HepG2 (cell line): ENCODE measurements around the gene PACS1. TPM values are rescaled to one million over a fixed set of nuclear protein-coding genes. Genes with fewer than 3 reads are reported as not detected.

ENCODE experiments used
- HMGA1 ChIP-seq: sonication (generic); formaldehyde crosslinking; conservative IDR thresholded peaks from 2 replicates; pipeline ENCODE4 v1.4.0; 2020; ENCODE audit warnings: missing genetic modification reagents
- HNRNPUL1 ChIP-seq: fragments of 200-400 bp; formaldehyde crosslinking; IDR thresholded peaks from 2 replicates; pipeline ENCODE4 v1.6.1; 2017; ENCODE audit warnings: low read depth, mild to moderate bottlenecking, low read length, moderate library complexity
- KAT8 ChIP-seq: IDR thresholded peaks from 2 replicates; pipeline ENCODE4 v1.6.1; 2016; ENCODE audit warnings: missing genetic modification reagents, missing compliant biosample characterization
- KDM2A ChIP-seq: sonication (generic); formaldehyde crosslinking; IDR thresholded peaks from 2 replicates; pipeline ENCODE4 v1.4.0; 2020; ENCODE audit warnings: low read depth, missing genetic modification reagents, borderline replicate concordance
- KLF15 ChIP-seq: sonication (generic); formaldehyde crosslinking; IDR thresholded peaks from 2 replicates; pipeline ENCODE4 v1.8.1; 2023; ENCODE audit warnings: borderline replicate concordance, mild to moderate bottlenecking, inconsistent platforms, missing genetic modification reagents, mixed read lengths
- NCOA2 ChIP-seq: sonication (generic); formaldehyde crosslinking; IDR thresholded peaks from 2 replicates; pipeline ENCODE4 v1.8.0; 2022; ENCODE audit warnings: inconsistent platforms
- SP5 ChIP-seq: IDR thresholded peaks from 2 replicates; pipeline ENCODE4 v1.6.1; 2016; ENCODE audit warnings: low read depth, borderline replicate concordance
- SUZ12 ChIP-seq: fragments of 150-350 bp; IDR thresholded peaks from 2 replicates; pipeline ENCODE4 v1.6.1; 2014; ENCODE audit warnings: low read depth, low read length
- THAP9 ChIP-seq: sonication (generic); formaldehyde crosslinking; IDR thresholded peaks from 2 replicates; pipeline ENCODE4; 2020; ENCODE audit warnings: missing genetic modification reagents, mild to moderate bottlenecking, borderline replicate concordance
- ZC3H4 ChIP-seq: sonication (generic); formaldehyde crosslinking; IDR thresholded peaks from 2 replicates; pipeline ENCODE4 v1.4.0; 2020; ENCODE audit warnings: missing genetic modification reagents, borderline replicate concordance
- ZFP91 ChIP-seq: sonication (generic); formaldehyde crosslinking; IDR thresholded peaks from 2 replicates; pipeline ENCODE4 v1.9.0; 2022; ENCODE audit warnings: missing genetic modification reagents, mild to moderate bottlenecking, borderline replicate concordance
- ZNF282 ChIP-seq: fragments of 450-650 bp; IDR thresholded peaks from 2 replicates; pipeline ENCODE4 v1.6.1; 2018; ENCODE audit not compliant: partially characterized antibody
- ZNF550 ChIP-seq: sonication (generic); formaldehyde crosslinking; IDR thresholded peaks from 2 replicates; pipeline ENCODE4 v1.4.0; 2020; ENCODE audit warnings: mild to moderate bottlenecking, missing genetic modification reagents, borderline replicate concordance
- ZNF556 ChIP-seq: sonication (generic); formaldehyde crosslinking; IDR thresholded peaks from 2 replicates; pipeline ENCODE4 v1.4.0; 2020; ENCODE audit warnings: mild to moderate bottlenecking, missing genetic modification reagents, borderline replicate concordance
- ZNF563 ChIP-seq: sonication (generic); formaldehyde crosslinking; IDR thresholded peaks from 2 replicates; pipeline ENCODE4 v1.8.0; 2022; ENCODE audit warnings: mild to moderate bottlenecking, moderate library complexity, missing genetic modification reagents
- ZNF841 ChIP-seq: sonication (generic); formaldehyde crosslinking; IDR thresholded peaks from 2 replicates; pipeline ENCODE4 v1.8.1; 2023; ENCODE audit warnings: missing genetic modification reagents, borderline replicate concordance
- polyA plus RNA-seq, 8 experiments: library from polyadenylated mRNA; depleted of rRNA in 3 of 8; stranded (reverse) in 7 of 8; unstranded in 1 of 8; fragments of >200 nt; fragmentation: Illumina TruSeq in 4 of 8; extraction: Trizol in 4 of 8; gene quantifications; 2 replicates each; pipeline versions ENCODE4 v1.2.1 to v1.2.3, GENCODE V29; 2011 to 2016; ENCODE audit warnings: low read depth in 4 of 8, missing spikeins in 1 of 8, mixed read lengths in 1 of 8; ENCODE audit not compliant: insufficient read depth in 1 of 8
- total RNA-seq, 5 experiments: library from RNA; depleted of rRNA; stranded (reverse); fragments of >200 nt; fragmentation: Illumina TruSeq; extraction: Trizol; gene quantifications; 2 replicates each; pipeline ENCODE4 v1.2.3, GENCODE V29; 2016; ENCODE audit warnings: low read depth in 1 of 5
- TF ChIP-seq, protein P1 (sequence below): sonication (generic); formaldehyde crosslinking; IDR thresholded peaks from 2 replicates; pipeline ENCODE4 v1.4.0; 2020; ENCODE audit warnings: mild to moderate bottlenecking, missing genetic modification reagents

The PACS1 gene
- total and polyA plus RNA-seq, 2 of the 13 experiments (the other 11 are each of a cell fraction or from before 2014, with no cell fraction given): 7.6 to 8.6 TPM

DNA sequence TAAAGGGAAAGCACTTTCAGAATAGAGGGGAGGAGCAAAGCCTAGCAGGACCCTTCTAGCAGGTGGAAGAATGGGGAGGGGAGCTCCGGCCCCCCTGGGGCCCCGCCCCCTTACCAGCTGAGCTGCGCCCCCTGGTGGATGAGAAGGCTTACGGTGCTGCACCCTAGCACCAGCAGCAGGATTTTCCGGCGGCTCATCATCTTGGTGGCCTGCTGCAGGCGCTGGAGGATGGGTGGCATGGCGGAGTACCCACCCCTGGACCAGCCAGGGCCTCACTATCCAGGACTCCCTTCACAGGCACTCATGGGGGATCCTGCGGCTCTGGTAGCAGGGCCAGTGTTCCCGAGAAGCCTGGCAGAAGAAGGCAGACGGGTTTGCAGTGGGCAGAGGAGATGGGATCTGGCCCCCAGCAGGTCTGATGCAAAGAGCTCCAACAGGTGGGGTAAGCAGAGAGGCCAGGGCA, 24.9 kb upstream of the PACS1 start (continued):
- TF ChIP-seq, protein P1, sequence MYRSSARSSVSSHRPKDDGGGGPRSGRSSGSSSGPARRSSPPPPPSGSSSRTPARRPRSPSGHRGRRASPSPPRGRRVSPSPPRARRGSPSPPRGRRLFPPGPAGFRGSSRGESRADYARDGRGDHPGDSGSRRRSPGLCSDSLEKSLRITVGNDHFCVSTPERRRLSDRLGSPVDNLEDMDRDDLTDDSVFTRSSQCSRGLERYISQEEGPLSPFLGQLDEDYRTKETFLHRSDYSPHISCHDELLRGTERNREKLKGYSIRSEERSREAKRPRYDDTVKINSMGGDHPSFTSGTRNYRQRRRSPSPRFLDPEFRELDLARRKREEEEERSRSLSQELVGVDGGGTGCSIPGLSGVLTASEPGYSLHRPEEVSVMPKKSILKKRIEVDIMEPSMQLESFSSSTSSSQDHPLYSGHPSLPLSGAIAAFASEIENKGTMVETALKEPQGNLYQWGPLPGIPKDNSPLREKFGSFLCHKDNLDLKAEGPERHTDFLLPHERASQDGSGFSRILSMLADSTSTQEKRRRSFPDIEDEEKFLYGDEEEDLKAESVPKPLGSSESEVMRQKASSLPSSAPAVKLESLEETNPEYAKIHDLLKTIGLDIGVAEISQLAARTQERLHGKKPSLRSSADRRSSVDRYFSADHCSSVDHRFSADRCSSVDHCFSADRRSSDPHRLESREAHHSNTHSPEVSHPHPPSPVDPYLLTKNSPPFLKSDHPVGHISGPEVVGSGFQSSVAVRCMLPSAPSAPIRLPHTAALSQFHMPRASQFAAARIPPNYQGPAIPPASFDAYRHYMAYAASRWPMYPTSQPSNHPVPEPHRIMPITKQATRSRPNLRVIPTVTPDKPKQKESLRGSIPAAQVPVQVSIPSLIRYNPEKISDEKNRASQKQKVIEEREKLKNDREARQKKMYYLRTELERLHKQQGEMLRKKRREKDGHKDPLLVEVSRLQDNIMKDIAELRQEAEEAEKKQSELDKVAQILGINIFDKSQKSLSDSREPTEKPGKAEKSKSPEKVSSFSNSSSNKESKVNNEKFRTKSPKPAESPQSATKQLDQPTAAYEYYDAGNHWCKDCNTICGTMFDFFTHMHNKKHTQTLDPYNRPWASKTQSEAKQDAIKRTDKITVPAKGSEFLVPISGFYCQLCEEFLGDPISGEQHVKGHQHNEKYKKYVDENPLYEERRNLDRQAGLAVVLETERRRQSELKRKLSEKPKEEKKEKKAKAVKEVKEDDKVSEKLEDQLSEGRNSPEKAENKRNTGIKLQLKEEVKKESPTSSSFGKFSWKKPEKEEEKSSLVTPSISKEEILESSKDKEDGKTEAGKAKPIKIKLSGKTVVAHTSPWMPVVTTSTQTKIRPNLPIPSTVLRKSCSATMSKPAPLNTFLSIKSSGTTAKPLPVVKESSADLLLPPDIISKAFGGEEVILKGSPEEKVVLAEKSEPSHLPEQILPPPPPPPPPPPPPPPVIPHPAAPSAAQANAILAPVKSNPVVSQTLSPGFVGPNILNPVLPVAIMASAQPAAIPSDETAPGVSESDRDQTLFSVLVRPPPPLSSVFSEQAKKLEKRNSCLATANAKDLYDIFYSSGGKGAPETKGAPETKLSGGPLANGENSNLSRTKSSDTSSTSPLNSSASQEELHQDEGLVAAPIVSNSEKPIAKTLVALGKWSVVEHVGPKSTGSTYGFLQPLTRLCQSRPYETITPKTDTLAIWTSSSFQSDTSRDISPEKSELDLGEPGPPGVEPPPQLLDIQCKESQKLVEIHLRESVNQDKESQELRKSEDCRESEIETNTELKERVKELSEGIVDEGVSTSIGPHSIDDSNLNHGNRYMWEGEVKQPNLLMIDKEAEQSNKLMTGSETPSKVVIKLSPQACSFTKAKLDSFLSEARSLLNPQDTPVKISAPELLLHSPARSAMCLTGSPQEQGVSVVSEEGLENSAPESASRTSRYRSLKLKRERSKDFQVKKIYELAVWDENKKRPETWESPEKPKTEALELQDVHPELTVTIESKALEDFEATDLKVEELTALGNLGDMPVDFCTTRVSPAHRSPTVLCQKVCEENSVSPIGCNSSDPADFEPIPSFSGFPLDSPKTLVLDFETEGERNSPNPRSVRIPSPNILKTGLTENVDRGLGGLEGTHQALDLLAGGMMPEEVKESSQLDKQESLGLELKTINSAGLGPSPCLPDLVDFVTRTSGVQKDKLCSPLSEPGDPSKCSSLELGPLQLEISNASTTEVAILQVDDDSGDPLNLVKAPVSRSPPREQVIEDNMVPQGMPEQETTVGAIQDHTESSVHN: no peak
- no peak for TF ChIP-seq ZNF841
- TF ChIP-seq HMGA1 (CRISPR knock-in tag): no peak
- TF ChIP-seq KLF15 (CRISPR knock-in tag): no peak
- peak; percentile 49; the same call in 1 of the 2 replicates for TF ChIP-seq KAT8
- TF ChIP-seq HNRNPUL1: no peak
- TF ChIP-seq KDM2A (CRISPR knock-in tag): peak; percentile 68
- no peak for TF ChIP-seq THAP9 (CRISPR knock-in tag)
- TF ChIP-seq ZNF563 (CRISPR knock-in tag): no peak
- no peak for TF ChIP-seq ZNF282
- no peak for TF ChIP-seq SUZ12
- peak; percentile 39; the same call in 1 of the 2 replicates for TF ChIP-seq ZFP91
- no peak for TF ChIP-seq ZNF550 (CRISPR knock-in tag)
- TF ChIP-seq SP5 (CRISPR knock-in tag): peak; percentile 76
- no peak for TF ChIP-seq ZC3H4 (CRISPR knock-in tag)
- TF ChIP-seq NCOA2 (CRISPR knock-in tag): no peak
- peak; percentile 47; the same call in 1 of the 2 replicates for TF ChIP-seq ZNF556 (CRISPR knock-in tag)
